HG02884 (cell line): Measurements from ENCODE around the gene GGPS1.
"Not testable (repeated sequence)": the region's sequence is repeated elsewhere in the genome, so short reads cannot be mapped to it uniquely, and the experiment has no call there.

ENCODE experiments used
- ATAC-seq: cut with Tn5 transposase; IDR thresholded peaks from one replicate; pipeline ENCODE4 v1.9.1; 2021; ENCODE audit warnings: mild to moderate bottlenecking, moderate library complexity; ENCODE audit not compliant: unreplicated experiment

GGPS1 gene

DNA sequence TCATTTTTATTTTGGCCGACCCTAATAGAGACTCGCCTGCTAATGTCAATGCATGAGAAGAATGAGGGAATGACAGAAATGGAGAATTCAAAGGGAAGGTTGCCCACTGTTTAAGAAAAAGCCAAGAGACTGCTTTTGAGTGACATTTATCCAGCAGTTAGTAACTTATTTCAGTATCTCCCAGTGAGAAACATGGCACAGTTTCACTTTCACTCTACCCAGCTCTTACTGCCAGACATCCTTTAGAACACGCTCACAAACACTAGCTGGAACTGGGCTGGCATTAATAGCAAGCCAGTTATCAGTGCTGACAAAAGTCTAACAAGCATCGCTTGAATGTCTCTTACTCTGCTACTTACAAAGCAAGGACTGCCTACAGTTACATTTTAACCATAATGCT, 8.5 kb downstream of the GGPS1 start:
- ATAC-seq = no peak

DNA sequence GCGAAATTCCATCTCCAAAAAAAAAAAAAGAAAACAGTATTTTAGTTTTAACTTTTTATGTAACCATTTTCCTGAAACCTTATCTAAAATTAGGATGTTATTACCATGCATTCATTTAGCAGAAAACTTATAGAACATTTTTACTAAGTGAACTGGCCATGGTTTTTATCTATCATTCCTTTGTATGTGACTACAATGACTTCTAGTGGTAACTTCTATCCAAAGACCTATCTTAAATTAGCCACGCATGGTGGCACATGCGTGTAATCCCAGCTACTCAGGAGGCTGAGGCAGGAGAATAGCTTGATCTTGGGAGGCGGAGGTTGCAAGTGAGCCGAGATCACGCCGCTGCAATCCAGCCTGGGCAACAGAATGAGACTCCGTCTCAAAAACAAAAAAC, 11.4 kb downstream of the GGPS1 start:
- ATAC-seq = no peak

DNA sequence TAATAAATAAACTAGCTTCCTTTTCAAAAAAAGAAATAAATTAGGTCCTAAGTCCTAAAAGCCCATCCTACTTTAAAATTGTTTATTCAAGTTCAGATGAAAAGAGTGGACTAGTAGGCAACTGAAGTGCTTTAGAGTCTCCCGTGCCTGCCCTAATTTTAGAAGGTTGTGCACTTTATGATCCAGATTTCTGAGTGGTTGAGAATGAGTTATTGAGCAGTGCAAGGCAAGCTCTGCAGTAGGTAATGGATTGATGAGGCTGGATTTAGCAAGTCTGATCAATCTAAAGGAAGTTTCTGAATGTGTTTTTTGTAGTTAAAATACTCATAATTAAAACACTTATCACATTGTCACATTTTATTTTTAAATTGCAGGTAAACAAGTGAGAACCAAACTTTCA, 13.0 kb downstream of the GGPS1 start:
- ATAC-seq = no peak

DNA sequence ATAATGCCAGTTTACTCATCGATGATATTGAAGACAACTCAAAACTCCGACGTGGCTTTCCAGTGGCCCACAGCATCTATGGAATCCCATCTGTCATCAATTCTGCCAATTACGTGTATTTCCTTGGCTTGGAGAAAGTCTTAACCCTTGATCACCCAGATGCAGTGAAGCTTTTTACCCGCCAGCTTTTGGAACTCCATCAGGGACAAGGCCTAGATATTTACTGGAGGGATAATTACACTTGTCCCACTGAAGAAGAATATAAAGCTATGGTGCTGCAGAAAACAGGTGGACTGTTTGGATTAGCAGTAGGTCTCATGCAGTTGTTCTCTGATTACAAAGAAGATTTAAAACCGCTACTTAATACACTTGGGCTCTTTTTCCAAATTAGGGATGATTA, 13.7 kb downstream of the GGPS1 start:
- no peak for ATAC-seq

- no peak for ATAC-seq
Observed at GRCh38 chr1:235342471-235342870, 14.1 kb downstream of the GGPS1 start.

GRCh38 chr1:235343726-235344125, 15.4 kb downstream of the GGPS1 start:
- ATAC-seq = no peak

GRCh38 chr1:235351441-235351840, 23.1 kb downstream of the GGPS1 start:
- ATAC-seq = no peak

DNA sequence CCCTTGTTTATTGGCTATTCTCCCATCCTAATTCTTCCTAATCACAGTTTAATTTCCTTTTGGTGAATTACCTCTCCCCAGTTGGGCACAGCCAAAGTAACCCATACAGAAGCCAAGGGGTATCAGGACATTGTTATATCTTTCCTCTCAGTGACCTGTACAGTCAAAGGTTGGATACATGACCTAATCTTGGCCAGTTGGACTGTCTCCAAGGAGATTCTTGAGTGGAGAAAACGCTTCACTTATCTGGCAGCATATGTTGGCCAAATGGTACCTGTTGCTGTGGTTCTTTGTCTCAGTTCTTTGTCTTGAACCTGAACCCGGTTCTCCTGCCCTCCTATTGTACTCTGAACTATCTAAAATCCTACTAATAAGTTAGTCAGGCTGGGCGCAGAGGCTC, 23.5 kb downstream of the GGPS1 start:
- ATAC-seq = no peak

DNA sequence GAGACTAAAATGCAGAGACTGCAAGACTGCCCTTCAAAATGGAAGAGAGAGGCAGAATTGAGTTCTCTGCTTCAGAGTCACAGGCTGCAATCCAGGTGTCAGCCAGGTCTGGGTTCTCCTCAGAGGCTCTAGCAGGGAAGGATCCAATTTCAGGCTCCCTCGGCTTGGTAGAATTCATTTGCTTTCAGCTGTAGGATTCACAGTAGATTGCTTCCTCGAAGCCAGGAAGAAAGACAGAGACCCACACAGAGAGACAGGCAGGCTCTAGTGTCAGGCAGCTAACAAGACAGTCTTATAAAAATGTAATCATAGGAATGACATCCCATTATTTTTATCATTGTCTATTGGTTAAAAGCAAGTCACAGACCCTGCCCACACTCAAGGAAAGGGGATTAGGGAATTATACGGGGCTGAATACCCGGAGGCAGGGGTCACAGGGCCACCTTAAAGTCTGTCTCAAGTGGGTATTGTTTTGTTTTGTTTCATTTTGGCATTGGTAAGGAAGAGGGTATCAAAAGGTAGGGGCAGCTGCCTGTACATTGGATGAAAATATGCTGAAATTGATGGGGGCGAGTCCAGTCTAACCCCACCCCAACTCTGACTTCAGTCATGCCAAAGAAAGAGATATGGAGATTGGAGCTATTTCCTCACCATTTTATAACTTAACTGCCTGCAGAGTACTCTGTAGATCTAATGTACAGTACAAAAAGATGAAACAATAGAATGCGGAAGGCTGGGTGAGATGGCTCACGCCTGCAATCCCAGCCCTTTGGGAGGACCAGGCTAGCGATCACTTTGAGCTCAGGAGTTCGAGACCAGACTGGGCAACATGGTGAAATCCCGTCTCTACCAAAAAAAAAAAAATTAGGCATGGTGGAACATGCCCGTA, 29.4 kb downstream of the GGPS1 start:
- ATAC-seq = no peak

DNA sequence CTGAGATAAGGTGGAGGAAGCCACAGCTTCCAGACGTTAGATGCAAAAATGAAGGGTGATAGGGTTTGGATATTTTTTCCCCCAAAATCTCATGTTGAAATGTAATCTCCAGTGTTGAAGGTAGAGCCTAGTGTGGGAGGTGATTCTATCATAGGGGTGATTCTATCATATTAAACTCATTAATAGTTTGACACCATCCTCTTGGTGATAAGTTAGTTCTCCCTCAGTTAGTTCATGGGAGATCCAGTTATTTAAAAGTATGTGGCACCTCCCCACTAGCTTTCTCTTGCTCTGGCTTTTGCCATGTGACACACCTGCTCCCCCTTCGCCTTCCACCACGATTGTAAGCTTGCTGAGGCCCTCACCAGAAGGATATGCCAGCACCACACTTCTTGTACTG, 30.5 kb downstream of the GGPS1 start:
- no peak for ATAC-seq

DNA sequence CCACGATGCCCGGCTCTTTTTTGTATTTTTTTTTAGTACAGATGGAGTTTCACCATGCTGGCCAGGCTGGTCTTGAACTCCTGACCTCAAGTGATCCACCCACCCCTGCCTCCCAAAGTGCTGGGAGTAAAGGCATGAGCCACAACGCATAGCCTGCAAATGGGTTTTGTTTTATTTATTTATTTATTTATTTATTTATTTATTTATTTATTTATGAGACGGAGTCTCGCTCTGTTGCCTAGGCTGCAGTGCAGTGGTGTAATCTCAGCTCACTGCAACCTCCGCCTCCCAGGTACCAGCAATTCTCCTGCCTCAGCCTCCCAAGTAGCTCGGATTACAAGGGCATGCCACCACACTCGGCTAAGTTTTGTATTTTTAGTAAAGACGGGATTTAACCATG, 35.8 kb downstream of the GGPS1 start:
- not testable (repeated sequence) for ATAC-seq

GRCh38 chr1:235366286-235366685, 37.9 kb downstream of the GGPS1 start:
- ATAC-seq = no peak

DNA sequence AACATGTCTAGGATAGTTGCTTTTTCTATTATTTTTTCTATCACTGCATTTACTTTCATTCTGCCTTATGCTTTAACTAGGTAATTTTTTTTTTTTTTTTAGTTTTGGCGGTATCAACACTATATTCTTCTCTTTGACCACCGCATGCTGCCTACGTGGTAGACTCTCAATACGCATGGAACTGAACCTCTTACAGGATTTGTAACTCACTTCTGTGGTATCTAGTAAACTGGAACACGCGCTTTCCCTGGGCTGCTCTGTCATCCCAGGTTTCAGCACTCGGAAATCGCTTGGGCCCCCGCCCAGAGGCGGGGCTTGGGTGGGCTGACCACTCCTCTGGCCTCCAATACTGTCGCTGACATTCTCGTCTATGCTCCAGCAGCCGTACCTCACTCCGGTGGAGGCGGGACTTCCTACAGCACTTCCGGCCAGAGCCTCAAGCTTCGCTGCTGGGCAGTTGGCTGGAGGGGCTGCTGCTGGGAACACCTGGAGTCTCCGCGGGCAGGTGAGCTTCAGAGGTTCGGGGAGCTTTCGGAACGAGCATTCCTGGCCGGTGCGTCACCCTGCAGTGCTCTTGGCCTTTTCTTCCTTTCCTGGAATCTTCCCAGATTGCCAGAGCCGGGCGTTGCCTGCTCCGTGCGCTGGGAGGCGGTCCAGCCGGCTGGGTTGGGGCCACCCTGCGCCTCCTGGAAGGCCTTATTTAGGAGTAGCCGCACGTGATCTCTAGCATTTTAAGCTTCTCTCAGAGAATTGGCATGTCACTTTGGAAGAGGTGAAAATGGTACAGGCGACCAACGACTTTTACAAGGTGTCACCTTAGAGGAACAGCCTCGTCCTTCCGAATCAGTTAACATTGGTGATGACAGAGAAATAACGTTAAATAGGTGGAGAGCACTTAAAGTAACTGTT, 38.9 kb downstream of the GGPS1 start, which contains the start of gene TBCE:
Gene TBCE (plus strand): TSS at position 428 of the 909 bp plus-strand sequence. CDS start 12,623 bp downstream, outside the sequence.
- ATAC-seq = peak; percentile 100

DNA sequence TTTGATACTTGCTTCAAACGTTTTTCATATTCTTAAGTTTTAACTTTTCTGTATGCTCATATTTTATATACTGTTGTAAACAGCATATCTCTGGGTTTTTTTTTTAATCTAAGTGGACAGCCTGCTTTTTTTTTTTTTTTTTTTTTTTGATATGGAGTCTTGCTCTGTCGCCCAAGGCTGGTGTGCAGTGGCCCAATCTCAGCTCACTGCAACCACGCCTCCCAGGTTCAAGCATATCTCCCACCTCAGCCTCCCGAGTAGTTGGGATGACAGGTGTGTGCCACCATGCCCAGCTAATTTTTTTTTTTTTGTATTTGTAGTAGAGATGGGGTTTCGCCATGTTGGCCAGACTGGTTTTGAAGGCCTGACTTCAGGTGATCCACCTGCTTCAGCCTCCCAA, 40.1 kb downstream of the GGPS1 start:
- ATAC-seq = no peak

DNA sequence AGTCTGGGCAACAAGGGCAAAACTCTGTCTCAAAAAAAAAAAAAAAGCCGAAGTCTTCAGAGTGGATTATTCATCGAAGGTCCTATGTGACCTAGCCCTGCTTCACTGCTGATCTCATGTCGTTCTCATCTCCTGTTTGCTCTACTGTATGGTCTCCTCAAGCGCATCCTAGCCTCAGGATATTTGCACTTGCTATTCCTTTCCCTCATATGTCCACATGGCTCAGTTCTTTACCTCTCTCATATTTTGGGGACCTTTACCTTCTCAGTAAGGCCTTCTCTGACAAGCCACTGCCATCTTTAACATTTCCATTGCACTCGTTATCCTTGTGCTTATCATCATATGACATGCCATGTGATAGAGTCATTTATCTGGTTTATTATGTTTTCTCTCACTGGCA, 41.4 kb downstream of the GGPS1 start:
- ATAC-seq = no peak

DNA sequence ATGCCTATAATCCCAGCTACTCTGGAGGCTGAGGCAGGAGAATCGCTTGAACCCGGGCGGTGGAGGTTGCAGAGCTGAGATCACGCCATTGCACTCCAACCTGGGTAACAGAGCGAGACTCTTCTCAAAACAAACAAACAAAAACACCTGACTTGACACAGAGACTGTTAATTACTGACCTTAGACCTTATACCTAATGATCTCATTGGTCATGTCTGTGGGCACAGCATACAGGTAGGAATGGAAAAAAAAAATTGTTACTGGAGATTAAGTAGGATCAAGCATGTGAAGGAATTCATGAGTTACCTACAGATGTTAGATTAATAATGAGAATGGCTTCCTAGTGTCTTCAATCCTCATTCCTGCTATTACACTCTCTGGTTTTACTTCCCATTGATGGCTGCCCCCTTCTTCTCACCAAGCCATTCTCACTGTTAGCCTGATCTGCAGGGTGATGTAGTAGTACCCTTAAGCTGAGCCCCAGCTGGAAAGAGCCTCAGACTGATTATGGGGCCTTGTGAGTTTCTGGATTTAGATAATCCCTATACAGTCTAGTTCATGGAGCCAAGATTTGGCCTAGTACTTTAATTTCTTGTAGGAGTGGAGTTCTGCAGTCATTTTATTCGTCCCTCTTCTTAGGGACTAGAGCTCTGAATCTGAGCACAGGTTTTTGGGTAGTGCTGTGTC, 47.7 kb downstream of the GGPS1 start:
- no peak for ATAC-seq

- ATAC-seq = not testable (repeated sequence)
Observed at GRCh38 chr1:235378134-235378735, 49.9 kb downstream of the GGPS1 start.

GRCh38 chr1:235381955-235382739, 53.8 kb downstream of the GGPS1 start:
- ATAC-seq = not testable (repeated sequence)

DNA sequence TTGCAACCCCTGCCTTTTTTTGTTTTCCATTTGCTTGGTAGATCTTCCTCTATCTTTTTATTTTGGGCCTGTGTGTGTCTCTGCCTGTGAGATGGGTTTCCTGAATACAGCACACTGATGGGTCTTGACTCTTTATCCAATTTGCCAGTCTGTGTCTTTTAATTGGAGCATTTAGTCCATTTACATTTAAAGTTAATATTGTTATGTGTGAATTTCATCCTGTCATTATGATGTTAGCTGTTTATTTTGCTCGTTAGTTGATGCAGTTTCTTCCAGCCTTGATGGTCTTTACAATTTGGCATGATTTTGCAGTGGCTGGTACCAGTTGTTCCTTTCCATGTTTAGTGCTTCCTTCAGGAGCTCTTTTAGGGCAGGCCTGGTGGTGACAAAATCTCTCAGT, 57.3 kb downstream of the GGPS1 start:
- ATAC-seq = not testable (repeated sequence)

- no peak for ATAC-seq
Observed at GRCh38 chr1:235391874-235392273, 63.5 kb downstream of the GGPS1 start.
